Esophagus muscularis mucosa (tissue), 4 donors: Measurements from ENCODE around the gene SEMA6A.

Experiments used
- CTCF ChIP-seq, 3 experiments: fragments of 200-600 bp in 2 of 3; fragments of 450-650 bp in 1 of 3; sonication (generic) in 2 of 3; IDR thresholded peaks; one replicate each; pipeline ENCODE4 v1.5.1; 2017 to 2019; ENCODE audit warnings: antibody characterized with exemption in 3 of 3, mild to moderate bottlenecking in 2 of 3, moderate library complexity in 1 of 3
- EP300 ChIP-seq: sonication (generic); formaldehyde crosslinking; IDR thresholded peaks from one replicate; pipeline ENCODE4 v1.6.1; 2017; ENCODE audit warnings: antibody characterized with exemption
- POLR2AphosphoS5 ChIP-seq, 2 donors: sonication (generic); formaldehyde crosslinking; IDR thresholded peaks; one replicate each; pipeline ENCODE4 v1.6.1; 2017; ENCODE audit warnings: antibody characterized with exemption in 2 of 2

DNA sequence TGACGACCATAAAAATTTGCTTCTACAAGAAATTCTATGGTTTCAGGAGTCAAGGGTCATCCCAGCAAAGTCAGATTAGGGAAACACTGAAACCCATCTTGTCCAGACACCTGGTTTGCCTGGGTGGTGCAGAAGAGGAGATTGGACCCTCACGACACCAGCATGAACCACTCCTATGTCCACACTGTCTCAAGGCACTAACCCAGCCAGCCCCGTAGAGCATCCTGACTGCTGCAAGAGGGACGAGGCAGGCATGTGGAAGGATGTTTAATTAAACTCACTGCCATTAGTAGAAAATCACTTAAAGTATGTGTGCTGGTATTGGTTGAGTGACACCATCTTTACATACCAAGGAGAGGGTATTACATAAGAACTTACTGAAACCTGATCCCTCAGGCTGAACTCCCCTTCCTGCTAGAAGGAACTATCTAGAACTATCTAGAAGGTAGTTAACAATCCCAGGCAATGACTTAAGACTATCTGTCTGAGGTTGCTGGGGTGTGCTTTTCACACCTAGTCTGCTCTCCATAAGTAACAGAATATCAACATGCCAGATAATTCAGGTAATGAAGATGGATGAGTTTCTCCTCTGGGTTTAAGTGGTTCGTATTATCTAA, 93.6 kb downstream of the SEMA6A start:
- no peak for TF ChIP-seq POLR2AphosphoS5 (IDR thresholded peaks at IDR 0.05)
- TF ChIP-seq CTCF (IDR thresholded peaks at IDR 0.05) = no peak
- no peak for TF ChIP-seq EP300
